GM19455 (cell line): ENCODE results near the gene E2F7.

Source experiments
- ATAC-seq: cut with Tn5 transposase; IDR thresholded peaks from one replicate; pipeline ENCODE4 v1.9.1; 2021; ENCODE audit not compliant: unreplicated experiment

E2F7 gene

GRCh38 chr12:77023501-77023900, 41.9 kb downstream of the E2F7 start:
- ATAC-seq: no peak

GRCh38 chr12:77019920-77020319, 45.4 kb downstream of the E2F7 start:
- ATAC-seq: no peak

- no peak for ATAC-seq
These were observed 48.8 kb downstream of the E2F7 start for GRCh38 chr12:77016606-77017005.

GRCh38 chr12:77013091-77013490, 52.3 kb downstream of the E2F7 start:
- no peak for ATAC-seq

GRCh38 chr12:77010691-77011548, 54.4 kb downstream of the E2F7 start:
- ATAC-seq: peak; percentile 82

DNA sequence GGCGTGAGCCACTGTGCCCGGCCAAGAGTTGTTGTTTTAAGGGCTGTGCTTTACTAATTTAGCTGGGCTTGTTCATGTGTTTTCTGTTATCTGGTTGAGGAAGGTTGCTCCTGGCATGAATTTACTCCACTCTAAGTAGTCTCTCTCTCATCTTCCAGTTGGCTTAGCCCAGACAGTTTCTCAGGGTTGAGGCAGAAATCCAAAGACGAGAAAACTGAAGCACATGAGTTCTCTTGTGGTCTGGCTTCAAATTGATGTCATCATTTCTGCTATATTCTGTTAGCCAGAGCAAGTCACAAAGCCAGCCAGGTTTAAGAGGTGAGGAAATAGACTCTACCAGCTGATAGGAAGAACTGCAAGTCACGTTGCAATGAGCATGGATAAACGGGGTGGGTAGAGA, 57.9 kb downstream of the E2F7 start:
- ATAC-seq: no peak

DNA sequence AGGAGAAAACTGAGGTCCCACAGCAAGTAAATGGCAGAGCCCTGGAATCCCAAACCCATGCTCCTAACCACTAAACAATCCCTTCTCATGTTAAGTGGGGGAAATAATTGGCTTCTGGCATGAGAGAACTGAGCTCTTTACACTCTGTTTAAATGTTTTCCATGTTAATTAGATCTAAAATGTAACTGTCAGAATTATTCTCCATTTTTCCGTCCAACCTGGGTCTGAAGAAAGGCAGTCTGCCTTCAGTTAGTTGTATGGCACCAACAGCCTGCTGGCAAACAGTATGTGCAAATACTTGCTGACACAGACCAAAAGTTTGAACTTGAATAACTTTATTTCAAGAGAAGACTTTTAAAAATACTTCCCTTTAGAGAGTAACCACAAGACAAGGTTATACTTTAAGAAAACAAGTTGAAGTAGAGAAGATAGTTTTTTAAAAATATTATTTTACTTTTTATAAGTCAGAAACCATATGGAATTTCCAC, 59.7 kb downstream of the E2F7 start:
- ATAC-seq: no peak

DNA sequence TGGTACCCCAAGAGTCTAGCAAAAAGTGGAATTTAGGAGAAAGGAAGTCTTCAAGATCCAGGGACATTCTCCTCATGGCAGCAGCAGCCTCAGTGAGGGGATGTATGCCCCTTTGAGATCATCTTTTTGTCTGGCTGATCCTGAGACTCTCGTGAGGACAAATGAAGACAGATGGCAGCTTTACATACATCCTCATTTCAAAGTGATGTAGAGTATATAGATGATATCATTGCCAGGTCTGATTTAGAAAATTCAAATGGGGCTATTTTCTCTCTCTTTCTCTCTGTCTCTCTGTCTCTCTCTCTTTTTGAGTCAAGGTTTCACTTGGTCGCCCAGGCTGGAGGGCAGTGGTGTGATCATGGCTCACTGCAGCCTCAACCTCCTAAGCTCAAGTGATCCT, 61.5 kb downstream of the E2F7 start:
- no peak for ATAC-seq

- no peak for ATAC-seq
These were observed 62.1 kb downstream of the E2F7 start for GRCh38 chr12:77003246-77003645.

DNA sequence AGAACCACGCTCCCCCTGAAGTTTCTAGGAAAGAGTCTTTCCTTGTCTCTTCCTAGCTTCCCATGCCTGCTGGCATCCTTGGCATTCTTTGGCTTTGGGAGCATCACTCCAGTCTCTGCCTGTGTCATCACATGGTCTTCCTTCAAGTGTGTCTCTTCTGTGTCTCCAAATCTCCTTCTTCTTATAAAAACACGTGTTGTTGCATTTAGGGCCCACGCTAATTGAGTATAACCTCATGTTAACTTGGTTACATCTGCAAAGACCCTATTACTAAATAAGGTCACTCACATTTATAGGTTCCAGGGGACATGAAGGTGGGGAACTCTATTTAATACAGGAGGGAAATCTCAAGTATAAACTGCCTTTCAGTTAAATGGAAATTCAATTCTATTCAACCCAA, 63.0 kb downstream of the E2F7 start:
- no peak for ATAC-seq

GRCh38 chr12:77001276-77001675, 64.1 kb downstream of the E2F7 start:
- ATAC-seq: no peak

- ATAC-seq: no peak
These were observed 66.3 kb downstream of the E2F7 start for GRCh38 chr12:76998908-76999556.

DNA sequence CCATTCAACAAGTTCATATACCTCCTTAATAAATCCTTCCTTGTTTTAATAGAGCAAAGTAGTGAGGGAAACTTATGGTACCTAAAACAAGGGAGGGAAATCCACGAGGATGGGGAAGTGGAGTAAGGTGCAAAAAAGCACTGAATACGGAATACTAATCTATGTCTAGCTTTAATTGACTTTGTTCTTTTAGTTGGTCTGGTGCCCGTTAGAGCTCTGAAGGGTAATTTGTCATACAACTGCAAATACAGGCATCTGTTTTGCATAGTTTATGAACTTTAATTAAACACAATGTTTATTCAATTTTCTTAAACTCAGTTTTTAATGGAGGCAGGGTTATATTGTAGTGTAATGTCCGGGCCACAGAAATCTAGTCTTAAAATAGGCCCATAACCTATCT, 67.0 kb downstream of the E2F7 start:
- no peak for ATAC-seq

GRCh38 chr12:76997011-76997780, 68.2 kb downstream of the E2F7 start:
- ATAC-seq: no peak

GRCh38 chr12:76990716-76991115, 74.7 kb downstream of the E2F7 start:
- no peak for ATAC-seq

DNA sequence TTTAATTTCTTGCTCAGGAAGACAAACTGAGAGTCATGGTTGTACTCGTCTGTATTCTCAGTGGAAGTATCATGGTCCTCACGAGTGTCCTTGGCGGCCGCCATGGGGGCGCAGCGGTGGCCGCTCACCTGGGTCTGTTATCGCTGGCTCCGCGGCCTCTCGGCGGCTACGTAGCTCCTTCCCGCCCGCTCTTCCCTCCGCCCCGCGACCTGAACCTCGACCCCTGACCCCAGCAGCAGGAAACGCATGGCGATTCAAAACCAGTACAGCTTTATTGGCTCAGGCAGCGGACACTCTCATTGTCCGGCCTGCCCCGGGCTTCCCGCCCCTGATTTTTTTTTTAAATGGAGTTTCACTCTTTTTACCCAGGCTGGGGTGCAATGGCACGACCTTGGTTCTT, 80.8 kb downstream of the E2F7 start:
- no peak for ATAC-seq

DNA sequence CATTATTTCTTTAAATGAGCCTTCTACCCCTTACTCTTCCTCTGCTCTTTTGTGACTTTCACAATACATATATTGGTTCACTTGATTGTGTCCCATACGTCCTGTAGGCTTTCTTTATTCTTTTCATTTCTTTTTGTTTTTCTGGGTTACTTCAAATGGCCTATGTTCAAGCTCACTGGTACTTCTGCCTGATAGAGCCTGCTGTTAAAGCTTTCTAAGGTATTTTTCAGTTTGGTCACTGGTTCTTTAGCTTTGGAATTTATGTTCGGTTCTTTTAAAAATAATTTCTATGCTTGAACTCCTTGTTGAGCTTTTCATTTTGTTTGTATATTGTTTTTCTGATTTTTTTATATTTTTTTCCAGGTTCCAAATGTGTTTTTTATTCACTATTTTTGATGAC, 81.9 kb downstream of the E2F7 start:
- ATAC-seq: no peak

GRCh38 chr12:76980196-76980595, 85.2 kb downstream of the E2F7 start:
- ATAC-seq: no peak

- ATAC-seq: no peak
These were observed 88.5 kb downstream of the E2F7 start for GRCh38 chr12:76976777-76977382.
